DMS153 treated with DMSO at 0.1 percent for 48 hours (cell line): ENCODE data around the gene BRD3.

Experiments
- DNase-seq: peaks from one replicate; lab custom pipeline; 2025; ENCODE audit not compliant: unreplicated experiment; lab: John Stamatoyannopoulos, UW

Gene BRD3

DNA sequence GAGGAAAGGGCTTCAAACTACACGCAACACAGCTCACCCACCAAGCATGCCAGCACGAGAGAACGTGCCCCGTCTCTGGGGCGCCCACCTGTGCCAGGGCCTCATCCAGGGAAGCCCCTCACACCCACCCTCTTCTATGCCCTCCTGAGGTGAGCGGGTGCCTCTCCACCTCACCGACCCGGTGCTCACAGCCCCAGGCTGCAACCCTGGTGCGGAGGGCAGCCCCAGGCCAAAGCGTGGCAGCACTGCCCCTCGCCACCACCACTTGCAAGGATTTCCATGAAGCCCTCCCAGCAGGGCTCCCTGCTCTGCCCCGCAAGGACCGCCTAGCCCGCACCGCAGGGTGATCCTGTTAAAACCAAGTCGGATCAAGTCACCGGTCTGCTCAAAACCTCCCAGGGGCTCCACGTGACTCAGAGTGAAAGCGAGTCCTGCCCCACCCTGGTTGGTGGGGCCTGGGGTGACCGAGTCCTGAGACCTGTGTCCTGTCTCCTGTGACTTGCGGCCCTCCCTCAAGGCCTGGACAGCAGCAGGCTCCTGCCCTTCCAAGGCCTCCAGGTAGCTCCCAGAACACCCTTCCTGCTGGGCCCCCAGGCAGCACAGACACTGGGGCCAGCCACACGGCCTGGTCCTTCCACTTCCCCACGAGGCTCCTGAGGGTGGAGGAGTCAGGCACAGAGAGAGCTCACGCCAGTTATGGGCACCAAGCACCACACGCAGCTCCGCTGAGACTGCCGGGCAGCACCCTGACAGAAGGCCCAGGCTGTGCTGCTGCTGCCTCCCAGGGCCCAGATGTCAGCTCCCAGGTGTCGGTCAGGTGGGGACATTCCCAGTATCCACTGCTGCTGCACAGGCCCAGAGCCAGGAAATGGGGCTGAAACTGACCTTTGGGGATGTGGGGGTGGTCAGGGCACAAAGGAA is 12.7 kb downstream of the BRD3 start:
- DNase-seq, result no peak

DNA sequence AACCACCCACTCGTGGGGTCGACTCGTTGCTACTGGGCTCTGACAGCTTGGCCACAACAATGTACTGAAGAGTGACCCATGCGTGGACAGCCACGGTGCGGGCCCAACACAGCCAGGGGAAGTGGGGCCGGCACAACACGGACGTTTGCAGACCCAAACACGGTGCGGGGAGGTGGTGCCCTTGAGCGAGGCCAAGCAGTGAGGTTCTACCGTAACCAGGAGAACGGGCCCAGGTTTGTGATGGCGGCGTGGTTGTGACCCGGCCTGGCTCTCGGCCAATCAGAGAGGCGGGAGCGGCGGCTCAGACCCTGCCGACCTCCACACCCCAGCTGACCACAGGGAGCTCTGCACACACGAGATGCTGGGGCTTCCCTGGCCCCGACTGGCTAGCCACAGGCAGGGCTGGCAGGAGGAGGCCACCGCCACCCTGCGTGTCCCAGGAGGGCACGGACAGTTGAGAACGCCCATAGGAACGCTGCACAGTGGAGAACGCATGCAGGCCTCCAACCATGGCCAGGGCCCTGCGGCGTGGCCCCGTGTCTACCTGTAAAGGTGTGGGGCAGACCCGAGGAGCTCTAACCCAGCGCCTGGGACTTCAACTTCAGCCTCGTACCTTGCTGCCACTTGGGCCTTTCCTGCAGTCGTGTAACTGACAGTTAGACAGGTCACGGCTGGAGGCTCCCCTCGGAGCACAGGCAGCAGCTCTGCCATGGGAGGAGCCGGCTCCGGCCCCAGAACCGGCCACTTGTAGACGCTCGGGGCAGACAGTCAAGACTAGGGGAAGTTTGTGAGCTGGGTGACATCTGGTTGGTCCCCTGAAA is 13.7 kb downstream of the BRD3 start:
- no peak for DNase-seq

DNA sequence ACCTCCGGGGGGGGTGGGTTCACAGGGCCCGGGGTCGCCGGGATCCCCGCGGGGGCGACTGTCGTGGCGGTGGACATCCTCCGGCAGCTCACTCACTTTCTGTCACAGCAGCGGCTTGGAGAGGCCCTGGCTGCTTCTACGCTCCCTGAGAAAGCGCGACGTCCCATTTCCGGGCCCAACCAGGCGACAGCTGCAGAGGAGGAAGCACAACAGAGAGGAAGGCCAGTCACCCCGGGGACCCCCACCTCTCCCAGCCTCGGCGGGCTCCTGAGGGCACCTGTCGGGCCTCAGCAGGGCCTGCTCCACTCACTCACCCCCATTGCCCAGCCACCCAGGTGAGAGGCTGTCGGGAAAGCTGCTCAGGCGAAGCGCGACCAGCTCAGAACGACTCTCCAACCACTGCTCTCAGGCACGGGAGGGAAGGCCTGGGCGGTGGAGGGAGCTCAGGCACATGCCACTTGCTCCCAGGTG is 14.4 kb downstream of the BRD3 start:
- no peak for DNase-seq

DNA sequence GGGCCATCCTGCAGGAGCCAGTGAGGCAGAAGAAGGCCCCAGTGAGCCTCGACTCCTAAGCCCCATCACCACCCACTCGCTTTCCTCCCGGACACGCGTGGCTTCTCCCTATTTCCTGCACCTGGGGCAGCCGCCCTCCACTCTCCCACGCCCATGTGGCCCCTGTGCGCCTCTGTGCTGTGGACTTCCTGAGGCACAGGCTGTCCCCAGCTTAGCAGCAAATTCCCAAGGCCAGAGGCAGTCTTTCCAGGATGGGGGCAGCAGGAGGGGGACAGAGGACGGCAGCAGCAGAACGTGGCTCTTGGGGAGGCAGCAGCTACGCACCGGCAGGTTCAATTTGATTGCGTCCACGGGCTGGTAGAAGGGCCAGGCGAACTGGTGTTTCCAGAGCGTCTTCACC is 14.9 kb downstream of the BRD3 start:
- no peak for DNase-seq

DNA sequence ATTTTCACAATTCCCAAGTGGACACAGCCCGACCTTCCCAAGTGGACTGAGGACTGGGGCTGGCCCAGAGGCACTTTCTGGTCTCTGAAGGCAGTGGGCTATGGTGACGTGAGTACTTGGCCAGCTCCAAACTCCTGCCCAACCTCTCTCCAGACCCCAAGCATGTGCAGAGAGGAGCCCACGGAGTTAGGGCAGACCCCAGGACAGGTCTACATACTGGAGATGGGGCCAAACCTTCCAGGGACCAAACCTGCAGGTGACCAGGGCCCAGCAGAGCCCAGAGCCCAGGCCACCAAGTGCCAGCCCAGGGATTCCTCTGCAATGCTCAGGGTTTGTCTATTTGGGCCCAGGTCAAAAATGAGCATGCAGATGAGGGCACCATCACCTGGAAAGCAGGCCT is 15.3 kb downstream of the BRD3 start:
- no peak for DNase-seq

DNA sequence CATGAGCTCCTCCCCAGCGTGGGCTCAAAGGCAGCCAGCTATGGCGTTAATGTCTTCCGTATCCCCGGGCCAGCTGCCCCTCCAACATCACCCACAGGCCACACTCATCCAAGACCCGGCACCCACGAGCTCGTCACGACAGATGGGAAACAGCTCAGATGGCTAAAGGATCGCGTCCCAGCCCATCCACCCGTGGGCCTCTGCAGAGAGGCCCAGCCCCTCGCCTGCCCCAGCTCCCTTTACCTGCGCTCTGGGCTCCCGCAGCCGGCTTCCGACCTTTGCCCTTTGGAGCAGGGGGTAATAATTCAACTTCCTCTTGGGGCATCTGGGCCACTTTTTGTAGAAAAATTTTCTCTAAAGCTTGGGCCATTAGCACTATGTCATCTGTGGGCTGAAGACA is 16.5 kb downstream of the BRD3 start:
- DNase-seq, result no peak

DNA sequence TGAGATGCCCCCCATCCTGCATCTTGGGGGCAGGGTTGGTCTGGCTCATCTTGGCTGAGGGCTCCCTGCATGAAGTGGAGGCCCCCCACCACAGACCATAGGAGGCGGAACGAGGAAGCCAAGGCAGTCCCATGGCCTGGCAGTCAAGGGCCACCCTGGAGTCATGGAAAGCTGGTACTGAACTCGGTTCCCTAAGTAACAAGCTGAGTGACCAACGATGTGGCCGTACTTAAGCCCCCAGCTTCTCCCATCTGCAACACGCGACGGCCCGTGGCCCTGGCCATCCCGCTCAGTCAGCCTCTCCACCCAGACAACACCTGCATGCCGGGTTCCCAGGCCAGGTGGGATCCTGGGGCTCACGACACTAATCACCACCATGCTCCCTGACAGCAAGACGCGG is 17.1 kb downstream of the BRD3 start:
- DNase-seq, result no peak

DNA sequence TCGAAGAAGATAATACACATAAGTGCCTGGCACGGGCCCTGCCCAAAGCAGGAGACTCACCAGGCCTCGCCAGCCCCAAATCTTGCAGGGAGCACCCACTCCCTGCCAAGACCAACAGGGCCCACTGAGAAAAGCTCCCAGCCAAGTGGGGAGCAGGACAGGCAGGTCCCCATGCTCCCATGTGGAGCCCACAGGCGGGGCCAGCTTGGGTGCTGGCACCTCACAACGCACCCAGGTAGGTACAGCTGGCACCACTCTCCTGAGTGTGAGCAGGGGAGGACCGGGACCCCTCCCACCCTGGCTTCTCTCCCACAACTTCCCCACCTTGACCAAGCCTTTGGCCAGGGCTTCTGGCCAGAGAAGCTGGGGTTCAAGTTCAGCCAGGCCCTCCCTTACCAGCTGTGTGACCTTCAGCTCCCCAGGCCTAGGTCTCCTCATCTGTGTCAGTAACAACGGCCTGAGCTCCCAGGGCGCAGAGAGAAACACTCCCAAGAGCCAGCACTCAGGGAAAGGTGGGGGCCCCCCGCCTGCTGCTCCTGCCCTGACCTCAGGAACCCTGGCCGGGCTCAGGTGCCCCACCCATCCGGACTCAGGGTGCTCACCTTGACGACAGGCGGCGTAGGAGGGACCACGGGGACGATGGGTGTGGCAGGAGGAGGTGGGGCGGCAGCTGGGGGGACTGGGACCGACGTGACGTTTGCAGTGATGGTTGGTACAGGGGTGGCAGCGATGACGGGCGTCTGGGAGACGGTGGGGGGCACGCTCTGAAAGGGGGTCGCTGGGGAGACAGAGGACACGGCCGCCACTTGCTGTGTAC is 17.8 kb downstream of the BRD3 start:
- no peak for DNase-seq

DNA sequence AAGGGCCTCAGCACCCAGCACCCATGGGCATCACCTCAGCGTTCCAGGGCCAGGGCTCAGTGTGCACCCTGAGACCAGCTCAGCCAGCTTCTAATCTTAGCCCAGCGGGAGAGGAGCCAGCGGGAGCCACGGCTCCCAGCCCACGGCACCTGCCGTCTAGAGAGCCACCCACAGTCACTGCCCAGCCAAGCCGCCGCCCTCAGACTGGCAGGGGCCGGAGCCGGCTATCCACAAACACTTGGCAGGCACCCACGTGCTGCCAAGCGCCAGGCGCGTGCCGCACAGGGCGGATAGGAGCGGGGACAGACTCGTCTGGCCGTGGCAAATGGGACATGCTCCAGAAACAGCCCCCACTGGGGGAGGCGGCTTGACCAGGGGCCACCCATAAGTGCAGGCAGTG is 18.6 kb downstream of the BRD3 start:
- DNase-seq, result no peak

DNA sequence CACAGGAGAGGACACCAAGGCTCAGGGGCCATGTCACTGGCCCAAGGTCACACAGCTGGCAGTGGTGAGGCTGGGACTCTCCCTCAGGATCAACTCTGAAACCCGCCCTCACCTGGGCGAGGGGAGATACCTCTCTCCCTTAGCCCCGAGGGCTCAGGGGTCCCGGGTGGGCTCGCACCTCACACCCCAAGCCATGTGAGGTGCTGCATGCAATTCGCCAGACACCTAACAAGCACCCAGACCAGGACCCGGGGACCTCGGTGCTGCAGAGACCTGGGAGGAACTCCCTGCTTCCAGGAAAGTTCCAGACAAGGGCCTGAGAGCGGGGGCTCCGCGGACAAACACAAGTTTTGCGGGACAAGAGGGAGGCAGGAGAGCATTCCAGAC is 19.3 kb downstream of the BRD3 start:
- no peak for DNase-seq

DNA sequence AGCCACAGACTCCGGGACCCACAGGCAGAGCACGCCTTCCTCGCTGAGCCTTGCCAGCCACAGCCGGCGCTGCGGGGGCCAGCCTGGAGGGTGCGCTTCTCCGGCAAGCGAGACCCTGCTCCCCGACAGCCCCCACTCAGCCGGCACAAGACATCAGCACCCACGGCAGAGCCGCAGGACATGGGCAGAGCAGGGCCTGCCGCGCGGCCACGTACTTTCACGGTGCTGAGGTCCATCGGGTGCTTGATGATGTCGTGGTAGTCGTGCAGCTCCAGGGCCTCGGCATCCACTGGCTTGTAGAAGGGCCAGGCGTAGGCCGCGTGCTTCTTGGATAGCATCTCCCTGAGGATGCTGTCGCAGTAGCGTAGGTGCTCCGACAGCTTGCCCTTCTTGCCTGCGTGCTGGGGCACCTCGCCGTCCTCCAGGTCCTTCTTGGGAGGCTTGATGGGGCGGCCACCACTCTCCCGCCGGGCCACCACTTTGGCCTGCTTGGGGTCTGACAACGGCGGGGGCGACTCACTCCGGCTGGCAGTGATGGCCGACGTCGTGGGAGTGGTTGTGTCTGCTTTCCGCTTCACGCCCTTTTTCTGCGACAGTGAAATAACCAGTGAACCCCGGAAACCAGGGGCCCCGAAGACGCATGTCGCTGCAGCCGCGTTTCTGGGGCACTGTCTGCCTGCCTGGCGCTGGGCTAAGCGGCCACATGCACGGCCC is 19.8 kb downstream of the BRD3 start:
- no peak for DNase-seq

DNA sequence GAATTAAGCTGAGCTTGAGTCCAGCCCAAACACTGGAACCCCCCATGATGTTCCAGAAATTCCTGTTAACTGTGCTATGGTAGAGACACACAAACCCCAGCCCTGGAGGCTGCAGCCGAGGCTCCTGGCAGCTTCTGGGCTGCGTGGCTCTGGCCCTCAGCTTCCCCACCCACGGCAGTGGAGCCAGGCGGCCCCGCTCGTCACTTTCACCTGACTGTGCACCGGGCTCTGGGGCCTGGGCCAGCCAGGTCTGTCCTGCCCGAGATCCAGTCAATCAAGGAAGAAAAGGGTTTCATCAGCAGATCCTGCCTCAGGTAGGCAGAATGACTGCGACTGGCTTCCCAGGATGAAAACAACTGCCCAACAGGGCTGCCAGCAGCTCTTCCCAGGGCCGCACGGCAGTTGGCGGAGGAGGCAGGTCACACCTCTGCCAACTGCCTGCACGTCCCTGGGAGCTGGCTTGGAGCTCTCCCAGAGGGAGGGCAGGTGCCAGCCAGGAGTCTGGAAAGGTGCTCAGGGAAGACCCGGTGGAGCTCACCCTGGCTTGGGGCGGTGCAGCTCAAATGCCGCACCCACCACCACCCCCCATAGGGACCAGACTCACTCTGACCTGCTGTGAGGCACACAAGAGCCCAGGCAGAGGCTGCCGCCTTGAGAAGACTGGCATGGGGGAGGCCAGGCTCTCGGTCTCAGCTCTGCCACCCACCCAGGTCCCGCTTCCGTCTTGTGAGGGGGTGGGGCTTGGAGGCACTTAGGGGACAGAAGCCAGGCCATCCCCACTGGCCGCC is 20.7 kb downstream of the BRD3 start:
- no peak for DNase-seq

DNA sequence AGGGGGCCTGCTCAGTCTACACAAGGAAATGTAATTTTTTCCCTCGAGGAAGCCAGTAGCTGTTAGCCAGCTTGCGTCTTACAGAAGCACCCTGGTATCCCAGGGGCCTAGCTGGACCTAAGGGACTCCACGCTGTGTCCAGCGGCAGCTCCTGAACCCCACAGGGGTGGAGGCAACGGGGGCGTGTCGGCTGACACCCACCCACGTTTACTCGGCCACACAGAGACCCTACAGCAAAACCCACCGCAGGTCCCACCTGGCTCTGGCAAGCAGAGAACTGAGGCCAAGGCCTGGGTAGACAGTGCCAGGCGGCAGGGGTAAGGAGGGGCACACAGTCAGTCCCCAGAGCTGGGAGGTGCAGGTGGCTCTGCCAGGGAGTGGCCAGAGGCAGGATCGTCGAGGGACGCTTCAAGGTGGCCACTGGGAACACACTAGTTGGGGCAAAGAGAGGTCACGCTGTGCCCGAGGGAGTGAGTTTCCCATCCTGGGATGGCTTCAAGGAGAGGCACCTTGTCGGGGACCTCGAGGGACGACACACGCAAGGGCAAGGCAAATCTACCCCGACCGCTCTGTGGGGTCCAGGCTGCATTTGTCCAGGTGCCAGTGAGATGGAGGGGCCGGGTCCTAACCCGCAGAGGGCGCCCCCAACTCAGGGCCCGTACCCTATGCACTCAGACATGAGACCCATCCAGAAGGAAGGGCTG is 21.8 kb downstream of the BRD3 start:
- no peak for DNase-seq

DNA sequence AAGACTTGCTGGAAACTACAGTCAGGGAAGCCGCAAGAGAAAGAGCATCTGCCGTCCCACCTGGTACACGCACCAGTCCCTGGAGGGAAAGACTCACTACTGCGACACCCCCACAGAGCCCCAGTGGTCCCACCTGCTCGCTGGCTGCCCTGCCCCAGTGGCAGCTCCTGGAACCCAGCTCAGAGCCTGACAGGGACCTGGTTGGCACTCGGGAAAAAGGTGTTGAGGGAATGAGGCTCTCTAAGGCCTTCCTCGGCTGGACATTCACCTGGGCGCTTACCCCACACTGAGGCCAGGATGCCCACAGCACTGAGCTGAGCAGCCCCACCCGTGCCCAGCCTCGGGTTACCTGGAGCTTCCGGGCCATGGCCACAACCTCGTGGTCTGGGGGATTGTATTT is 22.9 kb downstream of the BRD3 start:
- DNase-seq, result no peak

DNA sequence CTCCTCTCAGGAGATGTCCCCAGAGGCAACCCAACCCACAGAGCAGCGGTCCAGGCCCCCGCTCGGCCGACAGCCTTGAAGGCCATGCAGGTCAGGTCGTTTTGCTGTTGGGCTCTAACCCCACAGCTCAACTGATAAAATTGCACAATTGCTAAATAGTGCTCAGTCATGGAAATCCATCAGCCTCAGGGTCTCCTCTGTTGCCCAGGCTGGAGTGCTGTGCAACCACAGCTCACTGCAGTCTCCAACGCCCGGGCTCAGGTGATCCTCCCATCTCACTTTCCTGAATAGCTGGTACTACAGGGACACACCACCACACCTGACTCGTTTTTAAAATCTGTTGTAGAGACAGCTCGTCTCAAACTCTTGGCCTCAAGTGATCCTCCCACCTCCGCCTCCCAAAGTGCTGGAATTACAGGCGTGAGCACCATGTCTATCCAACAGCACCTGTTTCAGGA is 24.3 kb downstream of the BRD3 start:
- no peak for DNase-seq

DNA sequence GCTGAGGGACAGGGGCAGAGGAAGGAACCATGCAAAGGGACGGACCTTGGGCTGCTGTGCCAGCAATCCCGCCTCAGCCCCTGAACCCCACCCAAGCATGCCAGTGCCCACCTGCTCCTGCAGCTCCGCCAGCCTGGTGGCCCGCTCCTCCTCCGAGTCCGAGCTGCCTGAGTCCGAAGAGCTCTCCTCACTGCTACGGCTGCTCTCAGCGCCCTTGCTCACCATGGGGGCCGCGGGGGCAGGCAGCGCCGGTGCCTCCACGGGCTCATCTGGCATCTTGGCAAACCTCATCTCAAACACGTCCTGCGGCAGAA is 26.2 kb downstream of the BRD3 start:
- DNase-seq, result no peak

DNA sequence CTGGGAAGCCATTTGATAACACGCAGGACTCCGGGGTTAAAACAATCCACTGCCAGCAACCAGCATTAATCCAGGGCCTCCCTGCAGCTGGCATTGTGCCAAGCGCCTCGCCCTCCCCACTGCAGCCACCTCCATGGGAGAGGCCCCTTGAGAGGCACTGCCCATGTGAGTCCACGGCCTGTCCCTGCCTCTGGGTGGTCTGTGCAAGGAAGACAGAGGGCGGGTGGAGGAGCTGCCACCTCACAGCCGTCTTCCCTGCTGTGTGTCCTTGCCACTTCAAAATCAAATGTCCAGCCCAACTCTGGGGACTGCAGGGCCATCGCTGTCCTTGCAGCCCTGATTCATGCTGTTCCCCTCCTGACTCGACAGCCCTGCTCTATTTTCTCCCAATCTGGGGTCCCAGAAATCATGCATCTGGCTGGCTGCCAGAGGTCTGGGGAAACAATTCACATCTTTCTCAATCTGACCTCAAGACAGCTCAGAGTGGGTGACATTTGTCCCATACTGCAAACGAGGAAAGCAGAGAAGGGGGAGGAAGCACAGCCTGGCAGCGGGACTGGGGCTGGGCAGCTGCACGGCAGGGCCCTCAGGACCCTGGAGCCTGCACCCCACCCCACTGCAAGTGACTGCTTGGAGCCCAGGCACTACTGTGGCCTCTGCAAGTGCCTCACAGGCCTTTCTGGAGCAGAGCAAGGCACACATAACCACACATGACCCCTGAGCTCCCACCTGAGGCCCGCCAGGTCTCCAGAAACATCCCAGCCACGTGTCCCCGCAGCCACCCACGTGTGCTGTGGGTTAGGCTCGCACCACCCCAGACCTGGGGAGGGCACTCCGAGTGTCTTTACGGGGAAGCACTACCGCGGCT is 26.8 kb downstream of the BRD3 start:
- DNase-seq, result no peak

DNA sequence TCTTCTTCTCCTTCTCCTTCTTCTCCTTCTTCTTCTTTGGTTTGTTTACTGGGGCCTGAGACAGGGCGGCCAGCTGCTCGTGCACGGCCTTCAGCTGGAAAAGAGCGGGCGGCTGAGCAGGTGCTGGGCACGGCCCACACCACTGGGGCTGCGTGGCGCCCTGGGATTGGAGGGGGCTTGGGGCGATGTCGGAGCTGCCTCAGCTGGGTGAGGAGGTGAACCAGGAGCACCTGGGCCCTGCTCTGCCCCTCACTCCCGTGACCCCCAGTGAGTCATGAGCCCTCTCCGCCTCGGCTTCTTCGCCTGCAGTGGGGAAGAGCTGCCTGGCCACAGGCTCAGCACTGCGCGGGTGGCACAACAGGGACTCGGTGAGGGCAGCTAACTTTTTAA is 27.7 kb downstream of the BRD3 start:
- no peak for DNase-seq
